Parathyroid adenoma (tissue), 2 donors: ENCODE data around the gene PCDHA1.

ENCODE experiments used
- H2AFZ ChIP-seq: fragments of 300-600 bp; sonication (generic); one replicate; pipeline ENCODE4 v1.7.0; 2017; ENCODE audit warnings: antibody characterized with exemption, mild to moderate bottlenecking
- H3K27ac ChIP-seq: fragments of 300-600 bp; sonication (generic); one replicate; pipeline ENCODE4 v1.7.0; 2017
- H3K27me3 ChIP-seq: fragments of 300-600 bp; sonication (generic); one replicate; pipeline ENCODE4 v1.7.0; 2017; ENCODE audit warnings: low read length; ENCODE audit not compliant: control insufficient read depth, insufficient read depth
- H3K36me3 ChIP-seq: fragments of 300-600 bp; sonication (generic); one replicate; pipeline ENCODE4 v1.7.0; 2017; ENCODE audit warnings: low read length; ENCODE audit not compliant: control insufficient read depth, insufficient read depth
- H3K4me1 ChIP-seq: fragments of 300-600 bp; sonication (generic); one replicate; pipeline ENCODE4 v1.7.0; 2017; ENCODE audit warnings: control low read depth
- H3K4me2 ChIP-seq: fragments of 300-600 bp; sonication (generic); one replicate; pipeline ENCODE4 v1.7.0; 2017; ENCODE audit warnings: low read length
- H3K4me3 ChIP-seq: fragments of 300-600 bp; sonication (generic); one replicate; pipeline ENCODE4 v1.7.0; 2017; ENCODE audit warnings: low read depth, low read length
- H3K79me2 ChIP-seq: fragments of 300-600 bp; sonication (generic); one replicate; pipeline ENCODE4 v1.7.0; 2017; ENCODE audit warnings: control low read depth
- H3K9ac ChIP-seq: fragments of 300-600 bp; sonication (generic); one replicate; pipeline ENCODE4 v1.7.0; 2017; ENCODE audit warnings: mild to moderate bottlenecking
- H3K9me3 ChIP-seq: fragments of 300-600 bp; sonication (generic); one replicate; pipeline ENCODE4 v1.7.0; 2017; ENCODE audit warnings: low read length; ENCODE audit not compliant: control insufficient read depth
- TF ChIP-seq, protein P1 (sequence below): fragments of 300-600 bp; sonication (generic); IDR thresholded peaks from one replicate; pipeline ENCODE4 v1.7.0; 2017; ENCODE audit warnings: antibody characterized with exemption, mild to moderate bottlenecking
- donor health status: primary hyperparathyroidism.

Gene PCDHA1

GRCh38 chr5:141040771-141041426 is 255.0 kb downstream of the PCDHA1 start:
- Histone ChIP-seq H3K79me2 (no peaks in the 10 kb centered on the region), H3K9ac (peak overlapping the region; percentile 55), H3K27me3 (no peaks in the 10 kb centered on the region), H3K36me3 (no peaks in the 10 kb centered on the region), H3K4me2 (peak overlapping the region; percentile 80), H3K4me1 (peaks cover 8% of the 10 kb centered on the region), H3K27ac (peak overlapping the region; percentile 96), H3K4me3 (peak overlapping the region; percentile 80), H2AFZ (peak overlapping the region; percentile 83), H3K9me3 (no peaks in the 10 kb centered on the region)
- TF ChIP-seq, protein P1, sequence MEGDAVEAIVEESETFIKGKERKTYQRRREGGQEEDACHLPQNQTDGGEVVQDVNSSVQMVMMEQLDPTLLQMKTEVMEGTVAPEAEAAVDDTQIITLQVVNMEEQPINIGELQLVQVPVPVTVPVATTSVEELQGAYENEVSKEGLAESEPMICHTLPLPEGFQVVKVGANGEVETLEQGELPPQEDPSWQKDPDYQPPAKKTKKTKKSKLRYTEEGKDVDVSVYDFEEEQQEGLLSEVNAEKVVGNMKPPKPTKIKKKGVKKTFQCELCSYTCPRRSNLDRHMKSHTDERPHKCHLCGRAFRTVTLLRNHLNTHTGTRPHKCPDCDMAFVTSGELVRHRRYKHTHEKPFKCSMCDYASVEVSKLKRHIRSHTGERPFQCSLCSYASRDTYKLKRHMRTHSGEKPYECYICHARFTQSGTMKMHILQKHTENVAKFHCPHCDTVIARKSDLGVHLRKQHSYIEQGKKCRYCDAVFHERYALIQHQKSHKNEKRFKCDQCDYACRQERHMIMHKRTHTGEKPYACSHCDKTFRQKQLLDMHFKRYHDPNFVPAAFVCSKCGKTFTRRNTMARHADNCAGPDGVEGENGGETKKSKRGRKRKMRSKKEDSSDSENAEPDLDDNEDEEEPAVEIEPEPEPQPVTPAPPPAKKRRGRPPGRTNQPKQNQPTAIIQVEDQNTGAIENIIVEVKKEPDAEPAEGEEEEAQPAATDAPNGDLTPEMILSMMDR = peak; percentile 90

GRCh38 chr5:141041427-141041785 is 255.5 kb downstream of the PCDHA1 start:
- Histone ChIP-seq H3K9me3 (no peaks in the 10 kb centered on the region), H3K9ac (no peak overlapping the region), H3K79me2 (no peaks in the 10 kb centered on the region), H2AFZ (no peak overlapping the region), H3K4me3 (no peak overlapping the region), H3K4me1 (peaks cover 8% of the 10 kb centered on the region), H3K36me3 (no peaks in the 10 kb centered on the region), H3K27ac (no peak overlapping the region), H3K4me2 (no peak overlapping the region), H3K27me3 (no peaks in the 10 kb centered on the region)
- TF ChIP-seq, protein P1 = no peak

DNA sequence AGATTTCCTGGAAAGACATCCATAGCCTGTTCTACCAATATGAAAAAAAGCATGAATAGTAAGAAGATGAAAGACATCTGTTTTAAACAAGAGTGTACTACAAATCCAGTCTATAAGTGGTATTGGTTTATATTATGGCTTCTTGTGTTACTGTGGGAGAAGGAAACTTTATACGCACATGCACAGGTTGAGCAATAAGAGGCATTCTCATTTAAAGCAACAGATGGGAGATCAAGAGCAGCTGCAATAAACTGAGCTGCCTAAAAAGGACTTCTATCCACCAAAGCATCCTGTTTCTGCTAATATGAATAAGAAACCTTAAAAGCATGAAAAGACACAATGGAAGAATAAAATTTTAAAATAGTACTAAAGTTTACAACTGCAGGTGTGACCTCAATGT is 256.6 kb downstream of the PCDHA1 start:
- Histone ChIP-seq H3K9me3 (no peaks in the 10 kb centered on the region), H3K4me1 (peaks cover 8% of the 10 kb centered on the region), H3K9ac (no peak overlapping the region), H2AFZ (no peak overlapping the region), H3K27ac (no peak overlapping the region), H3K36me3 (no peaks in the 10 kb centered on the region), H3K4me3 (no peak overlapping the region), H3K79me2 (no peaks in the 10 kb centered on the region), H3K27me3 (no peaks in the 10 kb centered on the region), H3K4me2 (no peak overlapping the region)
- TF ChIP-seq, protein P1 = no peak

GRCh38 chr5:141050622-141051520 is 264.9 kb downstream of the PCDHA1 start, which contains the start of gene PCDHB1:
TSS of gene PCDHB1 (plus strand) at chr5:141051374. CDS start at chr5:141051471, 97 bp downstream.
- Histone ChIP-seq H2AFZ (peak within 1 kb of the TSS; percentile 60), H3K79me2 (no peaks in the 10 kb centered on the region), H3K27me3 (no peaks in the 10 kb centered on the region), H3K4me2 (peak within 1 kb of the TSS; percentile 86), H3K4me3 (peak within 1 kb of the TSS; percentile 72), H3K4me1 (no peaks in the 10 kb centered on the region), H3K9ac (no peak within 1 kb of the TSS), H3K36me3 (no peaks in the 10 kb centered on the region), H3K9me3 (no peaks in the 10 kb centered on the region), H3K27ac (no peak within 1 kb of the TSS)
- TF ChIP-seq, protein P1 = no peak
